ENCODE results near the gene KLHDC10.

- TF ChIP-seq POLR2A (IDR thresholded peaks at IDR 0.05) (no peak), CTCF (IDR thresholded peaks at IDR 0.05) (no peak)
Measured at GRCh38 chr7:130090745-130091532, 20.6 kb downstream of the KLHDC10 start.
